Umbilical cord (tissue), 2 donors: ENCODE data around the gene C22orf39. TPM values are rescaled to one million over a fixed set of nuclear protein-coding genes. Genes with fewer than 3 reads are reported as not detected.
A peak's percentile ranks its signal among the peaks of the same experiment; 100 is the strongest.

Experiments
- DNase-seq: peaks from one replicate; pipeline ENCODE4 v3.0.0-alpha.2; 2015; ENCODE audit warnings: low spot score
- total RNA-seq: library from RNA; depleted of rRNA; stranded (reverse); fragments of >200 nt; gene quantifications from one replicate; pipeline ENCODE4 v1.2.3, GENCODE V29; 2014; ENCODE audit warnings: low replicate concordance; ENCODE audit not compliant: insufficient read depth

Gene C22orf39
- total RNA-seq, 1 donor from 2014 or later: 66.0 TPM

- DNase-seq: no peak
These were observed 46.6 kb downstream of the C22orf39 start for GRCh38 chr22:19400881-19401280.

- DNase-seq: no peak
These were observed 48.9 kb downstream of the C22orf39 start for GRCh38 chr22:19398652-19399051.

DNA sequence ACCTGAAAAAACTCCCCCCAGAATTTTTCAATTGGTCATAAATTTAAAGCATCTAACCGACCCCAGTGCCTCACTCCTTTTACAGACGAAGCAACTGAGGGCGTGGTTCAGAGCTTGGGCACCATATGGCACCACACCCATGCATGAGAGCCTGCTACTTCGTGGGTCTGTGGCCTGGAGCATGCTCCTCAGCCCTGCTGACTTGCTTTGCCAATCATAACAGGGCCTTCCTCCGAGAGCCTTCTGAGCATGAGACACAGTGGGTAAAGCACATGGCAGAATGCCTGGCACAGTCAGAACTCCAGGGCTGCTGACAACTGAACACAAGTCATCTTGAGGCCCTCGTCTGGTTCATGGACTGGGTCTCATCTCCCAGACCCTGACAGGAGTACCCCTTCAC is 49.3 kb downstream of the C22orf39 start:
- DNase-seq: peak; percentile 5

- peak; percentile 14 for DNase-seq
These were observed 49.8 kb downstream of the C22orf39 start for GRCh38 chr22:19397734-19398104.

GRCh38 chr22:19396934-19397733 is 50.4 kb downstream of the C22orf39 start:
- no peak for DNase-seq

DNA sequence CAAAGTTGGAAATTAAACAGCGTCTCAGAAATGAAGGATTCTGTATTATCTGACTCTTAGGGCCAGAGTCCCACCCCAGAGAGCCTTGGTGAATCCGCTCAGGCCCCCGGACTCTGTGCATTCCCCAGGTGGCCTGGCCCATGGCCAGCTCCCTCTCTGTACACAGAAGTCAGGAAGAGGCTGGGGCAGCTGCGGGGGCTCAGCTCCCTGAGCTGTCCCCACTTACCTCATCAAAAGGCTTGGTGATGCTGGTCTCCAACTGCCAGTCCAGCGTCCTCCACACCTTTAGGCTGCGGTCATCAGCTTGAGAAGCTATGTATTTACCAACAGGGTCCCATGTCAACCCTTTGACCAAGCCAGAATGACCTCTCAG is 51.0 kb downstream of the C22orf39 start:
- no peak for DNase-seq

- DNase-seq: no peak
These were observed 52.2 kb downstream of the C22orf39 start for GRCh38 chr22:19395276-19395675.

DNA sequence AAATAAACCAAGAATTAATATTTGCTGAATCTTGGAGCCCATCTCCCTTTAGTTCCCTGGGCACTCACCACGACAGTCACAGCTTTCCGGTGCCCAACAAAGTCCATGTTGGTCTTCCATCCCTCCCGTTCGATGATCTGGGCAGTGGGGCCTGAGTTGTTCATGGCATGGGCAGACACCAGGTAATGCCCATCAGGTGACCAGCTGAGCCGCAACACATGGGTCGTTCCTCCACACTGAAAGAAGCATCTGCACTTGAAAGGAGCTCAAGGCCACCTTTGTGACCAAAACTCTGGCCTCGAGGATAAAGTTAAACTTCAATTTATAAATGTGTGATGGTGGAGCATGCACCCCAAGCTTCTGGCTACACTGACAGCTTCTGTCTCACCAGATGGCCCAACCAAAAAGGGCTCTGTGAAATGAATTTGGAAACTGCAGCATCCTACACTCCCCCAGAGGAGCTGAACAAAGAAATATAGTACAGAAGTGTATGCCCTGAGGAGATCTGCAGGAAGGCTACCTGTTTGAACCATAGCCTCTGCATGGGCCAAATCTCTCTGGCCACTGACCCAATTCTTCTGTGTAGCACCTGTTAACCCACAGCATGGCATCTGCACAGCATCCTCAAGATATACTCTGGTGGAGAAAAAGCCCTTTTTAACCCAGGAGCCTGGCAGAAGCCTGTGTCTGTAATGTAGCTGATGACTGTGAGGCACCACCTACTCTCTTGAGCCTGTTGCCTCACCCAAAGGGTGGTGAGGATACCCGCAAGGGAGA is 53.0 kb downstream of the C22orf39 start:
- DNase-seq: no peak

DNA sequence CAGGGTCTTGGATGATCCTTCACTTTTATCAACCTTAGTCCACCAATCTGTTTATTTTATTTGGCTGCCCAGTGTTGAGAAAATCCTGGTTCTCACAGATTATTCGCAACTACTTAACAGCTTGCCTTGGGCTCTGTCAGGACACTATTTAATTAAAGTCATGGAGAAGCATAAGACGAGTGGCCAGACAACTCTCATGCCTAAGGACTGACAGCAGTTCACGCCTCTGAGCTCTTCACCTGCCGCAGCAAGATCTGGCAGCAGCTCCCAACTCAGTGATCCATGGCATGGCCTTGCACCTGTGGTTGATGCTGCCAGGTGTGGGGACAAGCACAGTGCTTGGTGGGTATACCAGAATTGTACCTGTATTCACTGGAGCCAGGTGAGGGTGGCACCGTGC is 53.8 kb downstream of the C22orf39 start:
- DNase-seq: no peak

Other genes with a start within 250 kb of the C22orf39 start
- 9.9 TPM for gene CLTCL1, start 156.0 kb downstream of the C22orf39 start, total RNA-seq
- 13.7 TPM for gene HIRA, start 16.0 kb downstream of the C22orf39 start, total RNA-seq
- 32.7 TPM for gene MRPL40, start 15.2 kb downstream of the C22orf39 start, total RNA-seq
- gene UFD1, start 31.5 kb upstream of the C22orf39 start, total RNA-seq: 35.4 TPM
- 0.96 TPM for gene CDC45, start 32.2 kb upstream of the C22orf39 start, total RNA-seq
- 8.7 TPM for gene CLDN5, start 76.7 kb upstream of the C22orf39 start, total RNA-seq